Right atrium auricular region (tissue), 2 donors: ENCODE results near the gene C1QTNF6. TPM values are rescaled to one million over a fixed set of nuclear protein-coding genes. Genes with fewer than 3 reads are reported as not detected.

ENCODE experiments used
- DNase-seq: peaks from one replicate; pipeline ENCODE4 v3.0.0-alpha.2; 2019; ENCODE audit warnings: low spot score
- H3K27ac ChIP-seq, 2 donors: fragments of 200-600 bp; sonication (generic); 1 replicate in 1 of 2; 2 replicates in 1 of 2; pipeline ENCODE4 v1.5.1; 2016 to 2019
- H3K27me3 ChIP-seq, 2 donors: fragments of 200-600 bp; sonication (generic); one replicate each; pipeline versions ENCODE4 v1.5.1 to v1.6.0; 2017 to 2019
- H3K36me3 ChIP-seq: fragments of 200-600 bp; sonication (generic); one replicate; pipeline ENCODE4 v1.5.1; 2016
- H3K4me1 ChIP-seq, 2 donors: fragments of 200-600 bp; sonication (generic); one replicate each; pipeline versions ENCODE4 v1.5.1 to v1.6.0; 2017 to 2019
- H3K4me3 ChIP-seq, 2 donors: fragments of 200-600 bp; sonication (generic); 1 replicate in 1 of 2; 2 replicates in 1 of 2; pipeline ENCODE4 v1.5.1; 2017 to 2019; ENCODE audit warnings: mild to moderate bottlenecking in 1 of 2, moderate library complexity in 1 of 2
- H3K9me3 ChIP-seq, 2 donors: fragments of 200-600 bp; sonication (generic); one replicate each; pipeline ENCODE4 v1.5.1; 2019
- CTCF ChIP-seq, 2 donors: fragments of 200-600 bp; sonication (generic); IDR thresholded peaks; one replicate each; pipeline ENCODE4 v1.5.1; 2019; ENCODE audit warnings: antibody characterized with exemption in 2 of 2
- total RNA-seq, 2 donors: library from RNA; depleted of rRNA; stranded (reverse); fragments of >200 nt; gene quantifications; one replicate each; pipeline ENCODE4 v1.1.0, GENCODE V29; 2016

Gene C1QTNF6
- total RNA-seq, 2 donors from 2014 or later: 1.6 to 2.2 TPM

- no peak for DNase-seq
- no peaks in the 10 kb centered on the region for H3K27me3 ChIP-seq
- no peak overlapping the region for H3K27ac ChIP-seq
- H3K36me3 ChIP-seq: no peaks in the 10 kb centered on the region
- no peaks in the 10 kb centered on the region for H3K9me3 ChIP-seq
- no peak overlapping the region for H3K4me3 ChIP-seq
- no peaks in the 10 kb centered on the region for H3K4me1 ChIP-seq
- no peak for TF ChIP-seq CTCF (IDR thresholded peaks at IDR 0.05)
Observed at GRCh38 chr22:37137903-37138665, 50.0 kb downstream of the C1QTNF6 start.

GRCh38 chr22:37137131-37137530, 50.9 kb downstream of the C1QTNF6 start:
- no peak for DNase-seq
- H3K36me3 ChIP-seq: no peaks in the 10 kb centered on the region
- no peak overlapping the region for H3K4me3 ChIP-seq
- H3K9me3 ChIP-seq: no peaks in the 10 kb centered on the region
- no peak overlapping the region for H3K27ac ChIP-seq
- no peaks in the 10 kb centered on the region for H3K4me1 ChIP-seq
- no peak for TF ChIP-seq CTCF (IDR thresholded peaks at IDR 0.05)
- H3K27me3 ChIP-seq: no peaks in the 10 kb centered on the region

- Histone ChIP-seq H3K9me3 (no peaks in the 10 kb centered on the region), H3K36me3 (no peaks in the 10 kb centered on the region), H3K27ac (no peak overlapping the region), H3K27me3 (no peaks in the 10 kb centered on the region), H3K4me1 (no peaks in the 10 kb centered on the region), H3K4me3 (no peak overlapping the region)
- TF ChIP-seq CTCF (IDR thresholded peaks at IDR 0.05): no peak
- no peak for DNase-seq
Observed at GRCh38 chr22:37135023-37135422, 53.0 kb downstream of the C1QTNF6 start.

GRCh38 chr22:37133304-37134018, 54.6 kb downstream of the C1QTNF6 start:
- H3K4me3 ChIP-seq: no peak overlapping the region
- DNase-seq: no peak
- TF ChIP-seq CTCF (IDR thresholded peaks at IDR 0.05): no peak
- no peaks in the 10 kb centered on the region for H3K36me3 ChIP-seq
- H3K9me3 ChIP-seq: no peaks in the 10 kb centered on the region
- H3K4me1 ChIP-seq: no peaks in the 10 kb centered on the region
- H3K27me3 ChIP-seq: no peaks in the 10 kb centered on the region
- no peak overlapping the region for H3K27ac ChIP-seq

- H3K4me3 ChIP-seq: no peak overlapping the region
- no peak for DNase-seq
- no peaks in the 10 kb centered on the region for H3K27me3 ChIP-seq
- no peak overlapping the region for H3K27ac ChIP-seq
- no peaks in the 10 kb centered on the region for H3K36me3 ChIP-seq
- no peak for TF ChIP-seq CTCF (IDR thresholded peaks at IDR 0.05)
- H3K9me3 ChIP-seq: no peaks in the 10 kb centered on the region
- H3K4me1 ChIP-seq: no peaks in the 10 kb centered on the region
Observed at GRCh38 chr22:37132773-37133172, 55.3 kb downstream of the C1QTNF6 start.

Other genes starting within 250 kb of the C1QTNF6 start
- gene TST, start 168.8 kb downstream of the C1QTNF6 start, total RNA-seq: 10 to 100 TPM; 55.0 to 82.1 TPM
- 100 to 1,000 TPM; 102 to 116 TPM for gene MPST, start 168.5 kb downstream of the C1QTNF6 start, total RNA-seq
- gene KCTD17, start 136.5 kb downstream of the C1QTNF6 start, total RNA-seq: 10 to 100 TPM; 44.9 to 54.8 TPM
- gene TMPRSS6, start 78.5 kb downstream of the C1QTNF6 start, total RNA-seq: not detected
- 1 to 10 TPM in 1 of 2 donors, under 1 TPM in 1; 0.94 to 1.0 TPM for gene IL2RB, start 38.3 kb downstream of the C1QTNF6 start, total RNA-seq
- gene SSTR3, start 24.2 kb upstream of the C1QTNF6 start, total RNA-seq: not detected
- gene RAC2, start 56.0 kb upstream of the C1QTNF6 start, total RNA-seq: 10 to 100 TPM in 1 of 2 donors, 1 to 10 TPM in 1; 2.9 to 10.3 TPM
- 1 to 10 TPM; 1.5 to 5.9 TPM for gene CYTH4, start 94.3 kb upstream of the C1QTNF6 start, total RNA-seq
- gene ELFN2, start 239.2 kb upstream of the C1QTNF6 start, total RNA-seq: not detected